Uterus (tissue), 2 donors: Measurements from ENCODE around the gene SHMT1.

ENCODE experiments used
- POLR2A ChIP-seq, 2 donors: fragments of 450-650 bp; IDR thresholded peaks; one replicate each; pipeline ENCODE4 v1.6.1; 2016; ENCODE audit warnings: antibody characterized with exemption in 2 of 2, mild to moderate bottlenecking in 1 of 2, moderate library complexity in 1 of 2
- TF ChIP-seq, protein P1 (sequence below), 4 experiments: fragments of 200-600 bp in 2 of 4; fragments of 450-650 bp in 2 of 4; sonication (generic) in 2 of 4; IDR thresholded peaks; one replicate each; pipeline ENCODE4 v1.5.1; 2016 to 2019; ENCODE audit warnings: antibody characterized with exemption in 4 of 4, mild to moderate bottlenecking in 2 of 4, moderate library complexity in 1 of 4

DNA sequence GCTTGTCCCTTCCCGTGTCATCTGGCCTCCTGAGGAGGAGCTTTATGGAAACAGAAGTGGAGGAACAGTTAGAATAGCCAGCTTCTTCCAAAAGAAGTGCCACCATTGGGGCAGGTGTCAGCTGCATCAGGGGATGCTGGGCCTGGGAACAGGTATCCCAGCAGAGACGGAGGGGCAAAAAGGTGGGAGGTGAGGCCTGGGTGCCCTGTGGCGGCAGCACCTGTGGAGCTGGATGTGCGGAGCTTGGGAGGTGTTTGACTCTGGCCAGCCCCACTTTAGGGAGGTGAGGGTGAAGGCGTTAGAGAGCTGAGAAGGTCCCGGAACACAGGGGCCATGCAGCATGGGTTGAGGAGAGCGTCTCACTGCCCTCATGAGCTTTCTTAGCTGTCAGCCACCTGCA is 43.0 kb downstream of the SHMT1 start:
- TF ChIP-seq, protein P1, sequence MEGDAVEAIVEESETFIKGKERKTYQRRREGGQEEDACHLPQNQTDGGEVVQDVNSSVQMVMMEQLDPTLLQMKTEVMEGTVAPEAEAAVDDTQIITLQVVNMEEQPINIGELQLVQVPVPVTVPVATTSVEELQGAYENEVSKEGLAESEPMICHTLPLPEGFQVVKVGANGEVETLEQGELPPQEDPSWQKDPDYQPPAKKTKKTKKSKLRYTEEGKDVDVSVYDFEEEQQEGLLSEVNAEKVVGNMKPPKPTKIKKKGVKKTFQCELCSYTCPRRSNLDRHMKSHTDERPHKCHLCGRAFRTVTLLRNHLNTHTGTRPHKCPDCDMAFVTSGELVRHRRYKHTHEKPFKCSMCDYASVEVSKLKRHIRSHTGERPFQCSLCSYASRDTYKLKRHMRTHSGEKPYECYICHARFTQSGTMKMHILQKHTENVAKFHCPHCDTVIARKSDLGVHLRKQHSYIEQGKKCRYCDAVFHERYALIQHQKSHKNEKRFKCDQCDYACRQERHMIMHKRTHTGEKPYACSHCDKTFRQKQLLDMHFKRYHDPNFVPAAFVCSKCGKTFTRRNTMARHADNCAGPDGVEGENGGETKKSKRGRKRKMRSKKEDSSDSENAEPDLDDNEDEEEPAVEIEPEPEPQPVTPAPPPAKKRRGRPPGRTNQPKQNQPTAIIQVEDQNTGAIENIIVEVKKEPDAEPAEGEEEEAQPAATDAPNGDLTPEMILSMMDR (IDR thresholded peaks at IDR 0.05), result no peak
- no peak for TF ChIP-seq POLR2A (IDR thresholded peaks at IDR 0.05)
